Fibroblast of mammary gland (primary cell): ENCODE results near the gene TSTD2.

ENCODE experiments used
- DNase-seq: peaks from one replicate; pipeline ENCODE4 v3.0.0-alpha.2; 2010; ENCODE audit warnings: low read depth
- H3K4me3 ChIP-seq: 2 replicates; pipeline ENCODE4 v1.5.1; 2011; ENCODE audit warnings: low read depth, mild to moderate bottlenecking, low read length, moderate library complexity; ENCODE audit not compliant: control insufficient read depth
- CTCF ChIP-seq: conservative IDR thresholded peaks from 2 replicates; pipeline ENCODE4 v1.5.1; 2011; ENCODE audit warnings: low read depth, low read length, inconsistent platforms; ENCODE audit not compliant: control insufficient read depth, insufficient read depth

The TSTD2 gene

DNA sequence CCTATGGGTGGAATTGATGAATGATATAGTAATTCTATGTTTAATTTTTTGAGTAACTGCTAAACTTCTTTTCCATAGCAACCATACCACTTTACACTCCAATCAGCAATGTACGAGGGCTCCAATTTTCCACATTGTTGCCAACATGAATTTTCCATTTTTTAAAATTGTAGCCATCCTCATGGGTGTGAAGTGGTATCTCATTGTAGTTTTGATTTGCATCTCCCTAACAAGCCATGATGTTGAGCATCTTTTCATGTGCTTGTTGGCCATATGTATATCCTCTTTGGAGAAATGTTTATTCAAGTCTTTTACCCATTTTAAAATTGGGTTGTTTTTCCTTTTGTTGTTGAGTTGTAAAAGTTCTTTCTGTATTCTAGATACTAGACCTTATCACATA lies 82.8 kb downstream of the TSTD2 start:
- TF ChIP-seq CTCF = no peak
- DNase-seq = no peak
- no peak overlapping the region for H3K4me3 ChIP-seq
